Panc1 (cell line): ENCODE measurements around the gene NDUFS7. TPM values are rescaled to one million over a fixed set of nuclear protein-coding genes. Genes with fewer than 3 reads are reported as not detected.

Experiments
- ATAC-seq: fragments of 200-7000 bp; cut with Tn5 transposase; 2 replicates; pipeline ENCODE4 v1.9.1; 2020; ENCODE audit warnings: mild to moderate bottlenecking, moderate library complexity
- BruUV-seq: library from RNA; stranded (reverse); fragments of 400-500 nt; replicated peaks from 2 replicates; lab custom pipeline; 2021; lab: Mats Ljungman, UMichigan
- CTCF ChIA-PET: fragments of 300-600 bp; sonication (Branson Sonifier 250); formaldehyde crosslinking; loops from one replicate; lab custom pipeline; 2022; ENCODE audit warnings: antibody characterized with exemption; lab: Charles Lee
- POLR2A ChIA-PET: fragments of 300-600 bp; sonication (Branson Sonifier 250); formaldehyde crosslinking; loops from one replicate; lab custom pipeline; 2022; ENCODE audit warnings: antibody characterized with exemption; lab: Charles Lee
- DNase-seq: peaks from one replicate; pipeline ENCODE4 v3.0.0-alpha.2; 2010; ENCODE audit warnings: low read depth, low spot score
- H3K27ac ChIP-seq: 2 replicates; pipeline ENCODE4 v1.5.1; 2011; ENCODE audit warnings: mild to moderate bottlenecking, low read length, inconsistent platforms
- H3K27me3 ChIP-seq: fragments of 200-500 bp; sonication (Bioruptor generic); 2 replicates; pipeline ENCODE4 v1.6.0; 2014; ENCODE audit warnings: low read length, inconsistent platforms; ENCODE audit not compliant: control insufficient read depth, insufficient read depth
- H3K36me3 ChIP-seq: fragments of 200-500 bp; sonication (Bioruptor generic); 2 replicates; pipeline ENCODE4 v1.5.1; 2014; ENCODE audit warnings: inconsistent platforms, mild to moderate bottlenecking, low read length, moderate library complexity; ENCODE audit not compliant: control insufficient read depth, insufficient read depth
- H3K4me1 ChIP-seq: 2 replicates; pipeline ENCODE4 v1.5.1; 2011; ENCODE audit warnings: inconsistent platforms, mild to moderate bottlenecking, low read length, moderate library complexity; ENCODE audit not compliant: control insufficient read depth, insufficient read depth
- H3K4me3 ChIP-seq, 2 experiments: 2 replicates each; pipeline ENCODE4 v1.5.1; 2011 to 2012; ENCODE audit warnings: low read depth in 2 of 2, low read length in 2 of 2, mild to moderate bottlenecking in 2 of 2, inconsistent platforms in 1 of 2, moderate library complexity in 1 of 2
- H3K9me3 ChIP-seq: fragments of 200-500 bp; sonication (Bioruptor generic); 2 replicates; pipeline ENCODE4 v1.5.1; 2014; ENCODE audit warnings: low read depth, mild to moderate bottlenecking, inconsistent platforms, low read length, moderate library complexity; ENCODE audit not compliant: control insufficient read depth, insufficient read depth
- POLR2AphosphoS5 ChIP-seq: IDR thresholded peaks from 2 replicates; pipeline ENCODE4 v1.6.1; 2012; ENCODE audit warnings: mild to moderate bottlenecking, low read depth, low read length, moderate library complexity
- SIN3A ChIP-seq: IDR thresholded peaks from 2 replicates; pipeline ENCODE4 v1.6.1; 2012; ENCODE audit warnings: low read depth, mild to moderate bottlenecking, low read length, moderate library complexity, borderline replicate concordance; ENCODE audit not compliant: insufficient read depth
- TCF7L2 ChIP-seq: IDR thresholded peaks from 2 replicates; pipeline ENCODE4 v1.6.1; 2011; ENCODE audit warnings: mild to moderate bottlenecking, low read depth, low read length, inconsistent platforms
- in situ Hi-C: cut with HindIII; loops from 2 replicates; pipeline ENCODE4 v1.10.0; 2016; ENCODE audit warnings: low sequenced_read_pairs, low pct_unique_long_range_greater_than_20kb
- intact Hi-C: fragments of 100-400 bp; cut with micrococcal nuclease; formaldehyde crosslinking; loops from one replicate; pipeline ENCODE4 v1.10.0; 2022; ENCODE audit not compliant: unreplicated experiment
- total RNA-seq: library from RNA; stranded (reverse); gene quantifications from one replicate; pipeline ENCODE4 v1.2.1, GENCODE V29; 2021; ENCODE audit not compliant: unreplicated experiment
- TF ChIP-seq, protein P1 (sequence below), 2 experiments: IDR thresholded peaks; 2 replicates each; pipeline ENCODE4 v1.6.1; 2011 to 2012; ENCODE audit warnings: low read depth in 2 of 2, control low read depth in 1 of 2, low read length in 1 of 2, mild to moderate bottlenecking in 1 of 2, moderate library complexity in 1 of 2; ENCODE audit not compliant: insufficient read depth in 1 of 2
- TF ChIP-seq, protein P2 (sequence below): fragments of 450-650 bp; IDR thresholded peaks from 2 replicates; pipeline ENCODE4 v1.5.1; 2017; ENCODE audit warnings: mild to moderate bottlenecking

NDUFS7 gene
- total RNA-seq, 1 experiment from 2014 or later: 73.0 TPM

DNA sequence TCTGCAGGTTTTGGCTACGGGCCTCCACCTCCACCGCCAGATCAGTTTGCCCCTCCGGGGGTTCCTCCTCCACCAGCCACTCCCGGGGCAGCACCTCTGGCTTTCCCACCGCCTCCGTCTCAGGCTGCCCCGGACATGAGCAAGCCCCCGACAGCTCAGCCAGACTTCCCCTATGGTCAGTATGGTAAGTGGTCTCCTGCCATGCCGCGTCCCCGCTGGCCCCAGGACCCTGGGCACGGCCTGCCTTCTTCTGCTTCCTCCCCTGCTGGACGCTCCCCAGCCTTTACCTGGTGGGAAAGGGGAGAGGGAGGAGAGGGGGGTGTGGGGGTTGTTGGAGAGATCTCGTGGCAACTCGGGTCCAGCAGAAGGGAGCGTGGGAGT is 48.8 kb downstream of the NDUFS7 start:
- Histone ChIP-seq H3K27ac (no peak overlapping the region), H3K4me3 (no peak overlapping the region), H3K9me3 (no peaks in the 10 kb centered on the region), H3K27me3 (no peaks in the 10 kb centered on the region), H3K4me1 (0 out of 2 replicates have a peak, but pooled peaks cover under 1% of the 10 kb centered on the region), H3K36me3 (no peaks in the 10 kb centered on the region)
- TF ChIP-seq, protein P1, sequence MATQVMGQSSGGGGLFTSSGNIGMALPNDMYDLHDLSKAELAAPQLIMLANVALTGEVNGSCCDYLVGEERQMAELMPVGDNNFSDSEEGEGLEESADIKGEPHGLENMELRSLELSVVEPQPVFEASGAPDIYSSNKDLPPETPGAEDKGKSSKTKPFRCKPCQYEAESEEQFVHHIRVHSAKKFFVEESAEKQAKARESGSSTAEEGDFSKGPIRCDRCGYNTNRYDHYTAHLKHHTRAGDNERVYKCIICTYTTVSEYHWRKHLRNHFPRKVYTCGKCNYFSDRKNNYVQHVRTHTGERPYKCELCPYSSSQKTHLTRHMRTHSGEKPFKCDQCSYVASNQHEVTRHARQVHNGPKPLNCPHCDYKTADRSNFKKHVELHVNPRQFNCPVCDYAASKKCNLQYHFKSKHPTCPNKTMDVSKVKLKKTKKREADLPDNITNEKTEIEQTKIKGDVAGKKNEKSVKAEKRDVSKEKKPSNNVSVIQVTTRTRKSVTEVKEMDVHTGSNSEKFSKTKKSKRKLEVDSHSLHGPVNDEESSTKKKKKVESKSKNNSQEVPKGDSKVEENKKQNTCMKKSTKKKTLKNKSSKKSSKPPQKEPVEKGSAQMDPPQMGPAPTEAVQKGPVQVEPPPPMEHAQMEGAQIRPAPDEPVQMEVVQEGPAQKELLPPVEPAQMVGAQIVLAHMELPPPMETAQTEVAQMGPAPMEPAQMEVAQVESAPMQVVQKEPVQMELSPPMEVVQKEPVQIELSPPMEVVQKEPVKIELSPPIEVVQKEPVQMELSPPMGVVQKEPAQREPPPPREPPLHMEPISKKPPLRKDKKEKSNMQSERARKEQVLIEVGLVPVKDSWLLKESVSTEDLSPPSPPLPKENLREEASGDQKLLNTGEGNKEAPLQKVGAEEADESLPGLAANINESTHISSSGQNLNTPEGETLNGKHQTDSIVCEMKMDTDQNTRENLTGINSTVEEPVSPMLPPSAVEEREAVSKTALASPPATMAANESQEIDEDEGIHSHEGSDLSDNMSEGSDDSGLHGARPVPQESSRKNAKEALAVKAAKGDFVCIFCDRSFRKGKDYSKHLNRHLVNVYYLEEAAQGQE (IDR thresholded peaks at IDR 0.05; ENCODE audit: insufficient read depth in 1 of 2, low read depth in 2 of 2, low read length in 1 of 2): no peak
- TF ChIP-seq POLR2AphosphoS5: no peak
- TF ChIP-seq, protein P2, sequence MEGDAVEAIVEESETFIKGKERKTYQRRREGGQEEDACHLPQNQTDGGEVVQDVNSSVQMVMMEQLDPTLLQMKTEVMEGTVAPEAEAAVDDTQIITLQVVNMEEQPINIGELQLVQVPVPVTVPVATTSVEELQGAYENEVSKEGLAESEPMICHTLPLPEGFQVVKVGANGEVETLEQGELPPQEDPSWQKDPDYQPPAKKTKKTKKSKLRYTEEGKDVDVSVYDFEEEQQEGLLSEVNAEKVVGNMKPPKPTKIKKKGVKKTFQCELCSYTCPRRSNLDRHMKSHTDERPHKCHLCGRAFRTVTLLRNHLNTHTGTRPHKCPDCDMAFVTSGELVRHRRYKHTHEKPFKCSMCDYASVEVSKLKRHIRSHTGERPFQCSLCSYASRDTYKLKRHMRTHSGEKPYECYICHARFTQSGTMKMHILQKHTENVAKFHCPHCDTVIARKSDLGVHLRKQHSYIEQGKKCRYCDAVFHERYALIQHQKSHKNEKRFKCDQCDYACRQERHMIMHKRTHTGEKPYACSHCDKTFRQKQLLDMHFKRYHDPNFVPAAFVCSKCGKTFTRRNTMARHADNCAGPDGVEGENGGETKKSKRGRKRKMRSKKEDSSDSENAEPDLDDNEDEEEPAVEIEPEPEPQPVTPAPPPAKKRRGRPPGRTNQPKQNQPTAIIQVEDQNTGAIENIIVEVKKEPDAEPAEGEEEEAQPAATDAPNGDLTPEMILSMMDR: no peak
- TF ChIP-seq SIN3A: no peak
- no peak for TF ChIP-seq TCF7L2
- in situ Hi-C loops: no loop called here
- DNase-seq: no peak
- ChIA-PET CTCF (no interaction called here), POLR2A (no interaction called here)
- no TSS peak for BruUV-seq
- no peak for ATAC-seq
- intact Hi-C loops: no loop called here

DNA sequence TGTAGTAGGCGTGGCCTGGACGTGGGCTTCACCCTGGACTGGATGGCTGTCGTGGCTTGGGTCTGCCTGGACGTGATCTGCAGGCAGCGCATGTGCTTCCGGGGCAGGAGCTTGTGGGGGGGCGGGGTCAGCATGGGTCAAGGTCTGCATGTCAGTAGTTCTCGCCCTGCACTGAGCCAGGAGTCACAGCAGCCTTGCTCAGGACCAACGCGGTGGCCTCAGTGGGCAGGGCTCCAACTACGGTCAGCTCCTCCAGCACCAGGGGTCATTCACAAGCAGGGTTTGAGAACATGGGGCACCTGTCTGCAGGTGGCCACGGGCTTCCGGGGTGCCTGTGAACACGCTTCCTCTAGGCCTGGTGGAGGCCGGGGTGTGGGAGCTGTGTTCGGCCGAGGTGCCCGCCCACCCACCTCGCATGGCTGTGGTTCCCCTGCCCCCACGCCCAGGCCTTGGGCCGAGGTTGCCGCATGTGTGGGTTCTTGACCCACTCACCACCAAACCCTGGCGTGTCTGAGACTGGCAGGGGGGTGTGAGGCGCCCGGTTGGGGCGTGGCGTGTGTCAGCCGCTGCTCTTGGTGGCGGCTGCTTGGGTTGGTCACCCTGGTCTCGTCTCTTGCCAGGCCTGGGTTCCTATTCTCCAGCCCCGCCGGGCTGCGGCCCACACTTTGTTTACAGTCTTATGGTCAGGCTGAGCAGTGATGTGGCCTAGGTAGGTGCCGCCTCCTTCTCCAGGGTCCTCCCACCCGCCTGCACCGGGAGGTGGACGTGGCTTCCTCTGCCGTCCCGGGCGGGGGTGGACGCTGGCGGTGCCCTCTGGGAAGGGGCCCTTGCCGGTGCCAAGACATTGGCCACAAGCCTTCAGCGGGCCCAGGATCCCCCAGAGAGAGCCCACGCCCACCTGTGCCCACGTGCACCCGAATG is 49.7 kb downstream of the NDUFS7 start:
- no peak for ATAC-seq
- Histone ChIP-seq H3K27me3 (no peaks in the 10 kb centered on the region), H3K4me1 (0 out of 2 replicates have a peak, but pooled peaks cover 3% of the 10 kb centered on the region), H3K27ac (no peak overlapping the region), H3K36me3 (peaks cover 1% of the 10 kb centered on the region; the same call in 1 of the 2 replicates), H3K4me3 (no peak overlapping the region), H3K9me3 (no peaks in the 10 kb centered on the region)
- in situ Hi-C loops (no loop called here), intact Hi-C loops (no loop called here)
- no peak for DNase-seq
- POLR2A ChIA-PET: no interaction called here
- TF ChIP-seq, protein P2: no peak
- TF ChIP-seq, protein P1 (IDR thresholded peaks at IDR 0.05; ENCODE audit: insufficient read depth in 1 of 2, low read depth in 2 of 2, low read length in 1 of 2): no peak
- TF ChIP-seq SIN3A (no peak), TCF7L2 (no peak), POLR2AphosphoS5 (no peak)
- no TSS peak for BruUV-seq
- CTCF ChIA-PET: no interaction called here
